ENCODE results near the gene CTNND2. TPM values are rescaled to one million over a fixed set of nuclear protein-coding genes. Genes with fewer than 3 reads are reported as not detected.
"Not testable (repeated sequence)": the region's sequence is repeated elsewhere in the genome, so short reads cannot be mapped to it uniquely, and the experiment has no call there.

Gene CTNND2
- total RNA-seq, 2 donors from 2014 or later: not detected

- H3K4me1 Mint-ChIP-seq (ENCODE audit: low read depth in 2 of 2): no peaks in the 10 kb centered on the region
- ATAC-seq (no peak), DNase-seq (ENCODE audit: low spot score) (no peak)
- no peaks in the 10 kb centered on the region for H3K9me3 Mint-ChIP-seq
- no peak overlapping the region for H3K4me3 Mint-ChIP-seq
- no peak overlapping the region for H3K27ac Mint-ChIP-seq
- H3K27me3 Mint-ChIP-seq: peaks cover 0 to 8% of the 10 kb centered on the region in 2 donors
- no peaks in the 10 kb centered on the region for H3K36me3 Mint-ChIP-seq
These were observed 472.1 kb downstream of the CTNND2 start for GRCh38 chr5:11432116-11432515.

DNA sequence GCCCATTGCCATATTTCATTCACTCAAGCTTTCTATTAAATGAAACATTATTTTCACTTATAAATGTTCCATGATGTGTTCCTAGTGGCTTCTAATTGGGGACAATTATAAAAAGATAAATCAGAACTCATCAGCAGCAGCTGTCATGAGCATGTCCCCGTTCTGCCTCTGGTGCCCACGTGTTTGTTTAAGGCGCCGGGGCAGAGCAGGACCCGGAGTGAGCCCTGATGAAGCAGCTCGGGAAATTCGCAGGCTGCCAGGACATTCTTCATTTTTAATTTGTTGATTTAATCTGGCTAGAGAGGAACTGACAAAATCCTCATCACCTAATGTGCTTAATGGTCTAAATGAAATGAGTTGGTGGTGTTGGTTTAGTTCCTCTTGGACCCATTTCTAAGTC, 475.0 kb downstream of the CTNND2 start:
- Mint-ChIP-seq H3K27me3 (peaks cover 0 to 16% of the 10 kb centered on the region in 2 donors), H3K9me3 (no peaks in the 10 kb centered on the region), H3K4me1 (ENCODE audit: low read depth in 2 of 2) (no peaks in the 10 kb centered on the region), H3K27ac (no peak overlapping the region), H3K4me3 (no peak overlapping the region), H3K36me3 (no peaks in the 10 kb centered on the region)
- ATAC-seq: no peak
- no peak for DNase-seq (ENCODE audit: low spot score)

GRCh38 chr5:11427569-11427968, 476.7 kb downstream of the CTNND2 start:
- Mint-ChIP-seq H3K36me3 (no peaks in the 10 kb centered on the region), H3K9me3 (no peaks in the 10 kb centered on the region), H3K4me1 (ENCODE audit: low read depth in 2 of 2) (no peaks in the 10 kb centered on the region), H3K27ac (no peak overlapping the region), H3K4me3 (no peak overlapping the region), H3K27me3 (peaks cover 0 to 17% of the 10 kb centered on the region in 2 donors)
- DNase-seq (ENCODE audit: low spot score) (no peak), ATAC-seq (no peak)

DNA sequence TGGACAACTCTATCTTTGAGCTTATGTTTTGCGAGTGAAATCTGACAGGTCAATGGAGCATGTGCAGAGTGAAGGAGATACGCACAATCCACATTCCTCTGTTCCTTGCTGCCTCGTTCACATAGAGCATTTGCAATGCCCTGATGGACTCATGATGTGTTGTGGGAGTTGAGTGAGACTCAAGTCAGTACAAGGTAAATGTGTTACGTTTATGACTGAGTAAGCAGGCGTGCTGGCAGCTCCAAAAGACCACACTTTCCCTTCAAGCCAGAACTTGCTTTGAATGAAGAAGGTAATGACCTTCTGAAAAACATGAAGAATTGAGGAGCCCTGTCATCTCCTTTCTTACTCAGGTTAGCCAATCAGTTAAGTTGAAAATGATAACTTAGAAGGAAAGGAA, 477.8 kb downstream of the CTNND2 start:
- no peak overlapping the region for H3K4me3 Mint-ChIP-seq
- H3K36me3 Mint-ChIP-seq: no peaks in the 10 kb centered on the region
- H3K9me3 Mint-ChIP-seq: no peaks in the 10 kb centered on the region
- no peak overlapping the region for H3K27ac Mint-ChIP-seq
- ATAC-seq (no peak), DNase-seq (ENCODE audit: low spot score) (no peak)
- H3K4me1 Mint-ChIP-seq (ENCODE audit: low read depth in 2 of 2): no peaks in the 10 kb centered on the region
- H3K27me3 Mint-ChIP-seq: peaks cover 0 to 17% of the 10 kb centered on the region in 2 donors

- H3K4me1 Mint-ChIP-seq (ENCODE audit: low read depth in 2 of 2): no peaks in the 10 kb centered on the region
- H3K36me3 Mint-ChIP-seq: no peaks in the 10 kb centered on the region
- H3K4me3 Mint-ChIP-seq: no peak overlapping the region
- no peak for DNase-seq (ENCODE audit: low spot score)
- ATAC-seq: no peak
- H3K9me3 Mint-ChIP-seq: no peaks in the 10 kb centered on the region
- H3K27ac Mint-ChIP-seq: no peak overlapping the region
- H3K27me3 Mint-ChIP-seq: peaks cover 0 to 15% of the 10 kb centered on the region in 2 donors
These were observed 481.9 kb downstream of the CTNND2 start for GRCh38 chr5:11422342-11422741.

DNA sequence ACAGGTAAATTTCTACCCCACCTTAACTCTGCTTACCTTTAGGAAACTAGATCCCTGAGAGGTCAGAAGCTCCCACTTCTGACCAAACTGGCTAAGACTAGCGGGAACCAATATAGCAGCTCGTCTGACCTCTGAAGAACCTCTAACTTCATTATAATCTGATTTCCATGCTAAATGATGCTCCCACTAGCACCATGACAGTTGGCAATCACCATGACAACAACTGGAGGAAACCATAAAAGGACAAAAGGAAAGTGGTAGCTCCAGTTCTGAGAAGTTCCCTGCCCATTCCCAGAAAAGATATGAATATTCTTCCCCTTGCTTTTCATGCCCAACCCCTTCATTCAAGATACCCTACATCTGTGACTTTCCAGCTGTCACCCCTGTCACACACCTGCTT, 483.3 kb downstream of the CTNND2 start:
- H3K4me1 Mint-ChIP-seq (ENCODE audit: low read depth in 2 of 2): no peaks in the 10 kb centered on the region
- H3K27ac Mint-ChIP-seq: no peak overlapping the region
- peaks cover 0 to 16% of the 10 kb centered on the region in 2 donors for H3K27me3 Mint-ChIP-seq
- no peaks in the 10 kb centered on the region for H3K9me3 Mint-ChIP-seq
- no peak for ATAC-seq
- H3K4me3 Mint-ChIP-seq: no peak overlapping the region
- H3K36me3 Mint-ChIP-seq: no peaks in the 10 kb centered on the region
- DNase-seq (ENCODE audit: low spot score): no peak

DNA sequence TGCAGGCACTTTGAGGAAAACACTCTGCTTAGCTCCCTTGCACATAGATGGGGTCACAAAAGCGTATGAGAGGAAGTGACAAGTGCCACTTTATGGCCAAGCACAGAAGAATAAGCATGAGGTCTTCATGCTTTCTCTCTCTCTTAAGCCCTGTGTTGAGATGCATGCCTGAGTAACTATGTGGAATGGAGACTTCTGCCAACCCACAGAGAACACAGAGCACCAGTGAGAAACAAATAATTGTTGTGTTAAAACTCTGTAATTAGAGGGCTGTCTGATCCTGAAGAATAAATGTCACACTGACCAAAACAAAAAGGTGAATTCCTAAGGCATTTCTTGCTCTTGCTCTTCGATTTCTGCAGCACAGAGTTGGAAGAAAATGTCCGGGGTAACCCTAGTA, 488.5 kb downstream of the CTNND2 start:
- Mint-ChIP-seq H3K36me3 (no peaks in the 10 kb centered on the region), H3K9me3 (peaks cover 5% of the 10 kb centered on the region), H3K27ac (no peak overlapping the region), H3K4me3 (no peak overlapping the region), H3K27me3 (peaks cover 0 to 3% of the 10 kb centered on the region in 2 donors), H3K4me1 (ENCODE audit: low read depth in 2 of 2) (no peaks in the 10 kb centered on the region)
- ATAC-seq (no peak), DNase-seq (ENCODE audit: low spot score) (no peak)

DNA sequence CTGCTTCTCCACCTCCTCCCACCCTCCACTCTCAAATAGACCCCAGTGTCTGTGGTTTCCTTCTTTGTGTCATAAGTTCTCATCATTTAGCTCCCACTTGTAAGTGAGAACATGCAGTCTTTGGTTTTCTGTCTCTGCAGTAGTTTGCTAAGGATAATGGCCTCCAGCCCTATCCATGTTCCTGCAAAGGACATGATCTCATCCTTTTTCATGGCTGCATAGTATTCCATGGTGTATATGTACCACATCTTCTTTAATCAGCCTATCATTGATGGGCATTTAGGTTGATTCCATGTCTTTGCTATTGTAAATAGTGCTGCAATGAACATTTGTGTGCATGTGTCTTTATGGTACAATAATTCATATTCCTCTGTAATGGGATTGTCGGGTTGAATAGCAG, 489.5 kb downstream of the CTNND2 start:
- DNase-seq (ENCODE audit: low spot score); ATAC-seq; H3K4me1 Mint-ChIP-seq (ENCODE audit: low read depth in 2 of 2); H3K4me3 Mint-ChIP-seq; H3K36me3 Mint-ChIP-seq; H3K27ac Mint-ChIP-seq; H3K27me3 Mint-ChIP-seq; H3K9me3 Mint-ChIP-seq: not testable (repeated sequence)

GRCh38 chr5:11411621-11412020, 492.6 kb downstream of the CTNND2 start:
- Mint-ChIP-seq H3K36me3 (no peaks in the 10 kb centered on the region), H3K9me3 (peaks cover 5% of the 10 kb centered on the region), H3K27me3 (peaks cover 7% of the 10 kb centered on the region in 2 donors), H3K4me1 (ENCODE audit: low read depth in 2 of 2) (no peaks in the 10 kb centered on the region), H3K27ac (no peak overlapping the region), H3K4me3 (no peak overlapping the region)
- DNase-seq (ENCODE audit: low spot score) (no peak), ATAC-seq (no peak)

GRCh38 chr5:11407556-11408145, 496.6 kb downstream of the CTNND2 start:
- Mint-ChIP-seq H3K36me3 (no peaks in the 10 kb centered on the region), H3K4me3 (no peak overlapping the region), H3K4me1 (ENCODE audit: low read depth in 2 of 2) (no peaks in the 10 kb centered on the region), H3K27me3 (peaks cover 7 to 11% of the 10 kb centered on the region in 2 donors), H3K27ac (no peak overlapping the region), H3K9me3 (no peaks in the 10 kb centered on the region)
- DNase-seq (ENCODE audit: low spot score) (no peak), ATAC-seq (no peak)

- no peaks in the 10 kb centered on the region for H3K9me3 Mint-ChIP-seq
- no peak for ATAC-seq
- H3K4me3 Mint-ChIP-seq: no peak overlapping the region
- no peaks in the 10 kb centered on the region for H3K36me3 Mint-ChIP-seq
- H3K27me3 Mint-ChIP-seq: peaks cover 5 to 14% of the 10 kb centered on the region in 2 donors
- H3K4me1 Mint-ChIP-seq (ENCODE audit: low read depth in 2 of 2): no peaks in the 10 kb centered on the region
- H3K27ac Mint-ChIP-seq: no peak overlapping the region
- DNase-seq (ENCODE audit: low spot score): no peak
These were observed 503.9 kb downstream of the CTNND2 start for GRCh38 chr5:11400316-11400715.

- Mint-ChIP-seq H3K4me3 (no peak overlapping the region), H3K36me3 (no peaks in the 10 kb centered on the region), H3K27ac (no peak overlapping the region), H3K9me3 (no peaks in the 10 kb centered on the region), H3K4me1 (ENCODE audit: low read depth in 2 of 2) (no peaks in the 10 kb centered on the region), H3K27me3 (peaks cover 5 to 15% of the 10 kb centered on the region in 2 donors)
- DNase-seq (ENCODE audit: low spot score) (no peak), ATAC-seq (no peak)
These were observed 505.5 kb downstream of the CTNND2 start for GRCh38 chr5:11398728-11399127.

DNA sequence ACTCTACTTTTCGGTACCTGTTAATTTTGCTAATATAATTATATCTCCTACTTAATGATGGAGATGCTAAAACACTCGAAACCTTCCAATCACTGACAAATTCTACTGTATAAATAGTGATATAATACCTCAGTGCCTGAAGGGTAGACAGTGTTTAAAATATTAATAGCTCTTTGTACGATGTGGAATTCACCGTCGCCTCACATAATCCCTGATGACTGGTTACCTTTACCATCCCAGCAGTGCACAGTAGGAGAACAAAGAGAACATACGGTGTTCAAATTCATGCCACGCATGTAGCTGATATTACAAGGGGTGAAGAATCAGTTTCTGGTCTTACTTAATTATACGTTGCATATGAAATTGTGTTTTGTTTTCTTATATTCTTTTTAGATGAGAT, 506.7 kb downstream of the CTNND2 start:
- Mint-ChIP-seq H3K4me3 (no peak overlapping the region), H3K36me3 (no peaks in the 10 kb centered on the region), H3K9me3 (no peaks in the 10 kb centered on the region), H3K4me1 (ENCODE audit: low read depth in 2 of 2) (no peaks in the 10 kb centered on the region), H3K27me3 (peaks cover 5 to 18% of the 10 kb centered on the region in 2 donors), H3K27ac (no peak overlapping the region)
- DNase-seq (ENCODE audit: low spot score) (no peak), ATAC-seq (no peak)

DNA sequence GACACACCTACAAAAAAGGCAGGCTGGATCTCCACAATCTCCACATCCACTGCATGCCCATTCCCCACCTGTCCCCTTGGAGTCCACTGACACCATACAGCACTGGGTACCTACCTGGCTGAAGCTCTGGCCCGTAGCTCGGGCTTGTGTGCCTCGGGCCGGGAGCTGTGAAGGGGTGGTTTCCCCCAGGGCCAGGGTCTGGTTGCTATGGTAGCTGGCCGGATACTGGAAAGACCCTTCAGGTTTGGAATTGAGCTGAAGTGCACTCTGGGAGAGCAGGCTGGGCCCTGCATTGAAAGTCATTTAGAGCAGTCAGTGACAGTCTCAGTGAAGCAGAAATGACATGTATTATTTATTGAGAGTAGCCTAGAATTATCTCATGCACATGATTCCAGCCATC, 507.3 kb downstream of the CTNND2 start:
- Mint-ChIP-seq H3K27ac (no peak overlapping the region), H3K27me3 (peaks cover 5 to 18% of the 10 kb centered on the region in 2 donors), H3K4me1 (ENCODE audit: low read depth in 2 of 2) (no peaks in the 10 kb centered on the region), H3K36me3 (no peaks in the 10 kb centered on the region), H3K9me3 (no peaks in the 10 kb centered on the region), H3K4me3 (no peak overlapping the region)
- DNase-seq (ENCODE audit: low spot score) (no peak), ATAC-seq (peak in 1 of 2 donors; percentile 55)

- ATAC-seq: no peak
- Mint-ChIP-seq H3K4me3 (no peak overlapping the region), H3K9me3 (no peaks in the 10 kb centered on the region), H3K27ac (no peak overlapping the region), H3K36me3 (no peaks in the 10 kb centered on the region), H3K4me1 (ENCODE audit: low read depth in 2 of 2) (no peaks in the 10 kb centered on the region), H3K27me3 (peaks cover 5 to 26% of the 10 kb centered on the region in 2 donors)
- no peak for DNase-seq (ENCODE audit: low spot score)
These were observed 509.3 kb downstream of the CTNND2 start for GRCh38 chr5:11394933-11395332.

All from natural killer cell treated with Interleukin-12 subunit alpha and Interleukin-12 subunit beta and Interleukin-15 and Interleukin-18, amount 100 ng/mL, for 72 hours (primary cell).